Measurements from ENCODE around the gene FOXO1.
"Not testable (repeated sequence)": the region's sequence is repeated elsewhere in the genome, so short reads cannot be mapped to it uniquely, and the experiment has no call there.

Gene FOXO1

DNA sequence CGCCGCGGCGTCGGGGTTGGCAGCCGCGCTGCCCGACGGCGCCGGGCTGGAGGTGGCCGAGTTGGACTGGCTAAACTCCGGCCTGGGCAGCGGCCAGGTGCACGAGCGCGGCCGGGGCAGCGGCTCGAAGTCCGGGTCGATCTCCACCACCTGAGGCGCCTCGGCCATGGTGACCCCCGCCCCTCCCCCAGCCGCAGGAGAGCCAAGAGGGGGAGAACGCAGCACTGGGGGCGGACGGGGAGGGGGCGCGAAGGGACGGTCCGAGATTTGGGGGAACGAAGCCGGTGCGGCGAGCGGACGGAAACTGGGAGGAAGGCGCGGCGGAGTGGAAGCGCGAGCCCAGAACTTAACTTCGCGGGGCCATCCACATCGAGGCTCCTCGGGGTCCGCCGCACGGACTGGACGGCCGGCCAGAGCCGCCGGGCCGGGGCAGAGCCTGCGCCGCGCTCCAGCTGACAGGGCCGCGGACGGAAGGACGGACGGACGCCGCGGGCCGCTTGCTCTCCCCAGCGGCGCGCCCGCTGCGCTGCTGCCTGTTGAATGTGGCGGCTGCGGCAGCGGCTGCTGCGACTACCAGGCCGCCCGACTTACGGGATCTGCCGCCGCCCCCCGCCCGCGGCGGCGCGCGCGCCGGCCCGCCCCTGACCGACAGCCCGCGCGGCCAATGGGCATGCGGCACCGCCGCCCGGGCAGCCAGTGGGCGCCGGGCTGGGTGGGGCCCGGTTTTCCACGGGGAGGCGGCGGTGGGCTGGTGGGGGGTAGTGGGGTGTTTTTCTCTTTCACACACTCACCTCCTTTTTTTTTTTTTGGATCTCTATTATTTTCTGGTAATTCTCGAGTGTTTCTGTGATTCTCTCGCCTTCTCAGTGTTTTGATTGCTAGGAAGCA lies at the start of gene FOXO1:
Gene FOXO1, minus strand, starts transcription at position 597 of the 888 bp plus-strand sequence. Its CDS starts 429 bp downstream, at position 168.
- H3K27ac ChIP-seq (ENCODE audit: low read length) = no peak within 1 kb of the TSS
- peak within 1 kb of the TSS; percentile 79; the same call in 1 of the 2 replicates for H3K9ac ChIP-seq (ENCODE audit: low read depth, low read length)
- H3K4me3 ChIP-seq (ENCODE audit: low read length) = peak within 1 kb of the TSS; percentile 80
- no peaks in the 10 kb centered on the region for H3K9me3 ChIP-seq (ENCODE audit: insufficient read depth, low read depth, low read length)
- H3K27me3 ChIP-seq (ENCODE audit: insufficient read depth, low read length) = peaks cover 23% of the 10 kb centered on the region; the same call in 1 of the 2 replicates
- no peaks in the 10 kb centered on the region for H3K36me3 ChIP-seq (ENCODE audit: insufficient read depth, low read depth, low read length)
- peaks cover 33% of the 10 kb centered on the region for H3K4me1 ChIP-seq (ENCODE audit: insufficient read depth, low read length)

DNA sequence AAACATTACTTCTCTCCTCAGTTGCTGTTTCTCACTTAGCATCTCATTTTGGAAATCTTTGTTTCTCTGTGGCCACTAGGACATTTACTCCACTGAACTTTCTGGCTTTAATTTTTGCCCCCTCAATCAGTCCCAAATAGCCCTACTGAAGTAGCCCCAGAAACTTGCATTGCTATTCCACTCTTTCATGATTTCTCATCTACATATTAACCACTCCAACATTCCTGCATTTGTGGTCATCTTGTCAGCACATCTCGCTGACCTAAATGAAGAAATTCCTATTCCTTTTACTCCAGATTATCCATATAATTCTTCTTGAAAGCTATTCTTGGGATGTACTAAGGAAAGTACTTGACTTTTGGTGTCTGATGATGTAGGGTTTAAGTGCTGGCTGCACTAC lies 48.0 kb upstream of the FOXO1 start:
- H3K4me3 ChIP-seq (ENCODE audit: low read length); H3K36me3 ChIP-seq (ENCODE audit: insufficient read depth, low read depth, low read length); H3K9me3 ChIP-seq (ENCODE audit: insufficient read depth, low read depth, low read length); H3K9ac ChIP-seq (ENCODE audit: low read depth, low read length); H3K27me3 ChIP-seq (ENCODE audit: insufficient read depth, low read length); H3K27ac ChIP-seq (ENCODE audit: low read length); H3K4me1 ChIP-seq (ENCODE audit: insufficient read depth, low read length): not testable (repeated sequence)

DNA sequence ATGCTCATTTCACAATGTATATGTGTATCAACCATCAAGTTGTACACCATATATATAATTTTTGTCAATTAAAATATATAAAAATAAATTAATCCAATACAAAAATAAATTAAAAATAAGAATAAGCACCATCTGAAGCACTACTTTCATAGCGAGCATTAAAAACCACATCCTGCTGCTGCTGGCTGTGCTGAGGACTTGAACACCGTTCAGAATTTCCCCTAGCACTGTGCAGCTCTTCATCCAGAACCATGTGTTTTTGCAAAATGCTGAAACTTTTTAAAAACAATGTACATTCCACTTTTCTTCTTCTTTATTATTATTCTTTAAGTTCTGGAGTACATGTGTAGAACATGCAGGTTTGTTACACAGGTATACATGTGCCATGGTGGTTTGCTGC lies 40.0 kb upstream of the FOXO1 start:
- no peak overlapping the region for H3K9ac ChIP-seq (ENCODE audit: low read depth, low read length)
- H3K27ac ChIP-seq (ENCODE audit: low read length) = no peak overlapping the region
- no peaks in the 10 kb centered on the region for H3K4me1 ChIP-seq (ENCODE audit: insufficient read depth, low read length)
- no peaks in the 10 kb centered on the region for H3K27me3 ChIP-seq (ENCODE audit: insufficient read depth, low read length)
- H3K4me3 ChIP-seq (ENCODE audit: low read length) = no peak overlapping the region
- H3K9me3 ChIP-seq (ENCODE audit: insufficient read depth, low read depth, low read length) = peaks cover 4% of the 10 kb centered on the region; the same call in 1 of the 2 replicates
- no peaks in the 10 kb centered on the region for H3K36me3 ChIP-seq (ENCODE audit: insufficient read depth, low read depth, low read length)

DNA sequence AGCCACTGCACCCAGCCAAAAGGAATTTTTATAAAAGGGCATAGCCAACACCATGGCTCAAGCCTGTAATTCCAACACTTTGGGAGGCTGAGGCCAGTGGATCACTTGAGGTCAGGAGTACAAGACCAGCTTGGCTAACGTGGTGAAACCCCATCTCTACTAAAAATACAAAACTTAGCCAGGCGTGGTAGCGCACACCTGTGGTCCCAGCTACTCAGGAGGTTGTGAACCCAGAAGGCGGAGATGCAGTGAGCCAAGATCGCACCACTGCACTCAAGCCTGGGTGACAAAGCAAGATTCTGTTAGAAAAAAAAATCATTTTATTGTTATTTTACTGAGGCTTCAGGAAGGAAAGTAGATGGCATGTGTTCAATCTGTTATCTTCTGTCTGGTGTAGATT lies 31.3 kb upstream of the FOXO1 start:
- Histone ChIP-seq H3K27ac (ENCODE audit: low read length) (no peak overlapping the region), H3K4me3 (ENCODE audit: low read length) (no peak overlapping the region), H3K4me1 (ENCODE audit: insufficient read depth, low read length) (peaks cover 7% of the 10 kb centered on the region; the same call in 1 of the 2 replicates), H3K36me3 (ENCODE audit: insufficient read depth, low read depth, low read length) (no peaks in the 10 kb centered on the region), H3K27me3 (ENCODE audit: insufficient read depth, low read length) (no peaks in the 10 kb centered on the region), H3K9ac (ENCODE audit: low read depth, low read length) (no peak overlapping the region), H3K9me3 (ENCODE audit: insufficient read depth, low read depth, low read length) (no peaks in the 10 kb centered on the region)

DNA sequence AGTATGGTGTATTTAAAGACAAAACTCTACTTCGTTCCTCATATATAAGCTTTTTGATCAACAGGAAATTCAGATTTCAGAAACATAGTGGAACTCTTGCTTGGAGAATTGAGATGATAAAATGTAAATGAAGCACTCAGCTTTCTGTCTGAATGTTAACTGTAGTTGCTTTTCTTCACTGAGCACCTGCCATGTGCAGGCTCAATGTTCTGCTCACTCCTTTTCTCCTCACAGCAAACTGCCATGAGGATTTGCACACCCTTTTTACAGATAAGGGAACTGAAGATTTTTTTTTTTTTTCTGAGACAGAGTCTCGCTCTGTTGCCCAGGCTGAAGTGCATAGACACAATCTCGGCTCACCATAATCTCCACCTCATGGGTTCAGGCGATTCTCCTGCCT lies 28.0 kb upstream of the FOXO1 start:
- H3K36me3 ChIP-seq (ENCODE audit: insufficient read depth, low read depth, low read length) = no peaks in the 10 kb centered on the region
- no peaks in the 10 kb centered on the region for H3K9me3 ChIP-seq (ENCODE audit: insufficient read depth, low read depth, low read length)
- H3K4me3 ChIP-seq (ENCODE audit: low read length) = no peak overlapping the region

DNA sequence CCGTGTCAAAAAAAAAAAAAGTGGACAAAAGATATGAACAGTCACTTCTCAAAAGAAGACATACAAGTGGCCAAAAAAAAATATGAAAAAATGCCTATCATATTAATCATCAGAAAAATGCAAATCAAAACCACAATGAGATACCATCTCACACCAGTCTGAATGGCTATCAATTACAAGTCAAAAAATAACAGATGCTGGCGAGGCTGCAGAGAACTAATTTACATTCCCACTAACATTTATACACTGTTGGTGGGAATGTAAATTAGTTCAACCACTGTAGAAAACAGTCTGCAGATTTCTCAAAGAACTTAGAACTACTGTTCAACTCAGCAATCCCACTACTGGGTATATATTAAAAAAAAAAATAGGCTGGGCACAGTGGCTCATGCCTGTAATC lies 26.5 kb upstream of the FOXO1 start:
- no peaks in the 10 kb centered on the region for H3K36me3 ChIP-seq (ENCODE audit: insufficient read depth, low read depth, low read length)
- no peak overlapping the region for H3K27ac ChIP-seq (ENCODE audit: low read length)
- H3K4me1 ChIP-seq (ENCODE audit: insufficient read depth, low read length) = peaks cover under 1% of the 10 kb centered on the region; the same call in 1 of the 2 replicates
- H3K9me3 ChIP-seq (ENCODE audit: insufficient read depth, low read depth, low read length) = no peaks in the 10 kb centered on the region
- no peak overlapping the region for H3K4me3 ChIP-seq (ENCODE audit: low read length)
- H3K27me3 ChIP-seq (ENCODE audit: insufficient read depth, low read length) = no peaks in the 10 kb centered on the region
- no peak overlapping the region for H3K9ac ChIP-seq (ENCODE audit: low read depth, low read length)

More for the DNA sequence above, 28.0 kb upstream of the FOXO1 start:
- H3K9ac ChIP-seq (ENCODE audit: low read depth, low read length) = no peak overlapping the region
- H3K27me3 ChIP-seq (ENCODE audit: insufficient read depth, low read length) = no peaks in the 10 kb centered on the region
- no peak overlapping the region for H3K27ac ChIP-seq (ENCODE audit: low read length)
- peaks cover 7% of the 10 kb centered on the region; the same call in 1 of the 2 replicates for H3K4me1 ChIP-seq (ENCODE audit: insufficient read depth, low read length)

DNA sequence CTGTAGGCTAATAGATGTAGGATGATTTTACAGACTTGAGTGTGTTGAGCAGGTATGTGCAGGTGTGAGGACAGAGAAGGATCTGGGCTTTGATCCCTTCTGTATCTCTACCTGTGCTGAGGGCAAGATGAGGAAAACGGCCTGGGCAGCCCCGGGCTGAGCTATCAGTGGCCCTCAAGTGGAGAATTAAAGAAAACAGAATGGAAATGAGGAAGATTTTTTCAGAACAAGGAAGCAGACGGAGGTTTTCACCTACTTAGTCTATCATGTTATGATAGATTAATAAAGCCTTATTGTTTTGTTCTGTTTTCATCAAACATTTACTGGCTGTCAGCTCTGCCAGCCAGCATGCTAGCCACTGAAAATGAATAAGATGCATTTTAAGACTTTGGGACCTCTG lies 22.3 kb upstream of the FOXO1 start:
- no peak overlapping the region for H3K4me3 ChIP-seq (ENCODE audit: low read length)
- no peak overlapping the region for H3K9ac ChIP-seq (ENCODE audit: low read depth, low read length)
- no peaks in the 10 kb centered on the region for H3K36me3 ChIP-seq (ENCODE audit: insufficient read depth, low read depth, low read length)
- no peaks in the 10 kb centered on the region for H3K9me3 ChIP-seq (ENCODE audit: insufficient read depth, low read depth, low read length)
- no peaks in the 10 kb centered on the region for H3K27me3 ChIP-seq (ENCODE audit: insufficient read depth, low read length)
- no peak overlapping the region for H3K27ac ChIP-seq (ENCODE audit: low read length)
- H3K4me1 ChIP-seq (ENCODE audit: insufficient read depth, low read length) = no peaks in the 10 kb centered on the region

DNA sequence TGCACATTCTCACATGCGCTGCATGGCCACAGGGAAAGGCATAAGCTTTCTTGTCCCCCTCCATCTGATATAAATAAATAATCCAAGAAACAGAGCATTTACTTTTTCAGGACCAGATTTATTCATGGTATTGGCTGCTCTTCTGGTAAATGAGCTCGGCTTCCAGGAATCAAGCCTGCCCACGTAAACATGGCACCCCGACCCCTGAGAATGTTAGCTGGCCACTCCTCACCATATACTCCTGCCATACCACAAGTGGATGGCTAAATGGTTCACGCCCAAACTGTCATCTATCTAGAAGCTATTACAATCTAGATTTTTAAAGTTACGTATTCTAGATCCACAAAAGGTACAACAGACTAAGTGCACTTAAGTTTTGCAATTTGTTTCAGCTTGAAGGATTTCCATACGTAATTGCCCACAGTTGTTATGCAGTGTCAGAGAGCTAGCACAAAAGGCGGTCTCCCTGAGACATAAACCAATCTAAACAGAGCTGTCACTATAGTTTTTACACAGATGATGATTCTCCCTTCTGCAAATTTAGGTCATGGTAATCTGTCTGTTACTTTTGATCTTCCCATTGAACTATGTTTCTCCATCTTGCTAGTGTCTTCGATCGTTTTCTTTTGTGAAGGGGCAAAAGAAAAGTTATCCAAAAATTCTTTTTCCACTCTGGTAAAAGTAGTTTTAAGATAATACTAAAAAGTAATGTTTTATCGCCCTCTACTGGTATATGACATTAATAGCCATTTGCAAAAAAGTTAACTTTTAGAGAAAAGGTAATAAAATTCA lies 16.2 kb upstream of the FOXO1 start:
- no peaks in the 10 kb centered on the region for H3K9me3 ChIP-seq (ENCODE audit: insufficient read depth, low read depth, low read length)
- H3K9ac ChIP-seq (ENCODE audit: low read depth, low read length) = no peak overlapping the region; the same call in 1 of the 2 replicates
- peaks cover 29% of the 10 kb centered on the region for H3K4me1 ChIP-seq (ENCODE audit: insufficient read depth, low read length)
- no peak overlapping the region for H3K27ac ChIP-seq (ENCODE audit: low read length)
- no peaks in the 10 kb centered on the region for H3K27me3 ChIP-seq (ENCODE audit: insufficient read depth, low read length)
- 0 out of 2 replicates have a peak overlapping the region, but pooled peaks have one; percentile 12 for H3K4me3 ChIP-seq (ENCODE audit: low read length)
- no peaks in the 10 kb centered on the region for H3K36me3 ChIP-seq (ENCODE audit: insufficient read depth, low read depth, low read length)

DNA sequence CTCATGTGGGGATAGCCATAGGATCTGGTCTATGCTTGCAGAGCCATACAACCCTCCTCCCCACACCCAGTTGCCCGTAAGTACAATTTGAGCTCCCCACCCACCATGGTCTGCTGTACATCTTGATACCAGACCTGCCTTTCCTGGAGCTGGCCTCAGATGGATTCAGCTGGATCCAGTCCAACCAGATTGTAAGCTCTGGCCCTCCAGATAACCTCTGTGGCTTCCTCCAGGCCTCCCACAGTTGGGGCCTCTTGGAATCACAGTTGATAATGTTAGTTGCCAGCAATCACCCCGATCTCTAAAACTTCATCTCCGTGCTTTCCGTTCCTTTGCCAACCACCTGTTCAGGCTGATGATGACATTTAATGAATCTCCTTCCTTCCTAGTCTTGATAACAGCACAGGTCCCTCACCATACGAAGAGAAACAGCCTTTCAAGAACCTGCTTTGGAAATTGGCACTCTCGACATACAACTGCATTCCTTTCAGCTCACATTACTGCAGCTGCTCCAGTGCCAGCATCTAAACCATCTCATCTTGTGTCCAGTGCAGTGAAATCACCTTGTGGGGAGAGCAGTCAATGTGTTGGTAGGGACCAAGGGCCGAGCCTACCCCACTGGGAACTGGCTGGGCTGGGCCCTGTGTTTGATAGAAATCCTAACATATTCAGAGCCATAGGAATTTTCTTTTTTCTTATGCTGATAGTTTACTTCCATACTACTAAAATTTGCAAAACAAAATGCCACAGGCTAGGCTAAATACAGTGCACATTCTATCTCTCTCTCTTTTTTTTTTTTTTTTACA lies 15.1 kb upstream of the FOXO1 start:
- peak overlapping the region; percentile 49 for H3K4me3 ChIP-seq (ENCODE audit: low read length)
- H3K4me1 ChIP-seq (ENCODE audit: insufficient read depth, low read length) = peaks cover 29% of the 10 kb centered on the region
- H3K9me3 ChIP-seq (ENCODE audit: insufficient read depth, low read depth, low read length) = no peaks in the 10 kb centered on the region
- peak overlapping the region; percentile 20 for H3K27ac ChIP-seq (ENCODE audit: low read length)
- H3K27me3 ChIP-seq (ENCODE audit: insufficient read depth, low read length) = no peaks in the 10 kb centered on the region
- H3K36me3 ChIP-seq (ENCODE audit: insufficient read depth, low read depth, low read length) = no peaks in the 10 kb centered on the region
- H3K9ac ChIP-seq (ENCODE audit: low read depth, low read length) = peak overlapping the region; percentile 60

DNA sequence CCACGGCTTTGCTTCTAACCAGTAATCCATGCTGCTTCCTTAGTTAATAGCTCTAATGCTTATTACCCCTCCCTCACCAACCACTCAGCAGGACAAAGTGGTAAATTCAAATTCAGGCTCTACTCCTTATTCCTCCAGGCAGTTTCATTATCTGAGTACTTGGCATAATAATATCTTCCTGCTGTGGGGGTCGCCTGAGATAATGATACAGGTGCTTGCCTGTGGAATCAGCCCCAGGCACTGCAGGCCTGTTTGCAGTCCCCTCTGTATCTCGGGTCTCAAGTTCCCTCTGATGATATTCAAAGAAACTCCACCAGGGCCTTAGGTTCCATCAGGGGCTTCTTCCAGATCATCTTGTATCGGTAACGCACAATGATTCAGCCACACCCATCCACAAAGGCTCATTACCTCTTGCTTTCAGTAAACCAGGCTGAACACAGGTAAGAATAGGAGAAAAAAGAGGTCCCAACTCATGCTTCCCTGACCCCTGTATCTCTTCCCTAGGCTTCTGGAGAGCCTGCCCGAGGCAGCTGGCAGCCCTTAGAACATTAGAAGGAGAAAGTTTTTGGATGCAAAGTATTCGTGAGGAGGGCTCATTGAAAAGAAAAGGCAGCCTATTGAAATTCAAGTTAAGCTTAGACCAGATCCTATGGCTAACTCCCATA lies 14.3 kb upstream of the FOXO1 start:
- Histone ChIP-seq H3K4me1 (ENCODE audit: insufficient read depth, low read length) (peaks cover 29% of the 10 kb centered on the region), H3K27ac (ENCODE audit: low read length) (peak overlapping the region; percentile 20), H3K9me3 (ENCODE audit: insufficient read depth, low read depth, low read length) (no peaks in the 10 kb centered on the region), H3K27me3 (ENCODE audit: insufficient read depth, low read length) (no peaks in the 10 kb centered on the region), H3K36me3 (ENCODE audit: insufficient read depth, low read depth, low read length) (no peaks in the 10 kb centered on the region), H3K9ac (ENCODE audit: low read depth, low read length) (peak overlapping the region; percentile 60), H3K4me3 (ENCODE audit: low read length) (peak overlapping the region; percentile 49)

All from iPS-20b (cell line).